Muscle of back (tissue), 11 donors: ENCODE measurements around the gene PPP2R2B. TPM values are rescaled to one million over a fixed set of nuclear protein-coding genes. Genes with fewer than 3 reads are reported as not detected.

ENCODE experiments used
- DNase-seq, 3 donors: peaks; one replicate each; pipeline versions ENCODE4 v3.0.0 to v3.0.0-alpha.2; 2013
- polyA plus RNA-seq, 10 donors: library from polyadenylated mRNA; unstranded; fragments of 120-200 nt; gene quantifications; one replicate each; pipeline ENCODE4 v1.2.1, GENCODE V29; 2013; ENCODE audit not compliant: insufficient read length in 10 of 10

Gene PPP2R2B
- polyA plus RNA-seq, 10 donors = 0.83 to 6.8 (median 3.2) TPM

- no peak for DNase-seq
Measured at GRCh38 chr5:146553446-146553845, 325.1 kb downstream of the PPP2R2B start.

GRCh38 chr5:146549615-146550014, 328.9 kb downstream of the PPP2R2B start:
- no peak for DNase-seq

- DNase-seq = no peak
Measured at GRCh38 chr5:146548781-146549449, 329.6 kb downstream of the PPP2R2B start.

GRCh38 chr5:146544232-146544631, 334.3 kb downstream of the PPP2R2B start:
- DNase-seq = no peak

- peak; percentile 28 to 60 (median 44) for DNase-seq
Measured at GRCh38 chr5:146541958-146542849, 336.4 kb downstream of the PPP2R2B start.

- no peak for DNase-seq
Measured at GRCh38 chr5:146540414-146540813, 338.1 kb downstream of the PPP2R2B start.

- DNase-seq = no peak
Measured at GRCh38 chr5:146539973-146540372, 338.6 kb downstream of the PPP2R2B start.

- no peak for DNase-seq
Measured at GRCh38 chr5:146538432-146538831, 340.1 kb downstream of the PPP2R2B start.

GRCh38 chr5:146533882-146534281, 344.7 kb downstream of the PPP2R2B start:
- DNase-seq = no peak

- DNase-seq = peak; percentile 39 to 67 (median 60)
Measured at GRCh38 chr5:146533260-146533857, 345.2 kb downstream of the PPP2R2B start.
